HEK293 (cell line): Measurements from ENCODE around the gene GPR39.

Experiments
- GLI4 ChIP-seq: fragments of 450-650 bp; formaldehyde crosslinking; IDR thresholded peaks from 2 replicates; pipeline ENCODE4 v1.5.1; 2016; ENCODE audit warnings: missing biosample characterization, missing genetic modification characterization
- KLF1 ChIP-seq: fragments of 450-650 bp; formaldehyde crosslinking; IDR thresholded peaks from 2 replicates; pipeline ENCODE4 v1.5.1; 2016; ENCODE audit warnings: missing biosample characterization, missing genetic modification characterization
- KLF10 ChIP-seq: fragments of 450-650 bp; IDR thresholded peaks from 2 replicates; pipeline ENCODE4 v1.5.1; 2018; ENCODE audit warnings: missing biosample characterization, mild to moderate bottlenecking, missing genetic modification characterization
- YY1 ChIP-seq: fragments of 450-650 bp; formaldehyde crosslinking; IDR thresholded peaks from 2 replicates; pipeline ENCODE4 v1.5.1; 2018; ENCODE audit warnings: missing biosample characterization, missing genetic modification characterization
- ZBTB20 ChIP-seq: fragments of 450-650 bp; formaldehyde crosslinking; IDR thresholded peaks from 2 replicates; pipeline ENCODE4 v1.5.1; 2016; ENCODE audit warnings: missing biosample characterization, missing genetic modification characterization
- ZNF223 ChIP-seq: fragments of 450-650 bp; formaldehyde crosslinking; IDR thresholded peaks from 2 replicates; pipeline ENCODE4 v1.5.1; 2016; ENCODE audit warnings: missing biosample characterization, missing genetic modification characterization
- ZNF404 ChIP-seq: fragments of 450-650 bp; formaldehyde crosslinking; IDR thresholded peaks from 2 replicates; pipeline ENCODE4 v1.5.1; 2017; ENCODE audit warnings: missing biosample characterization, missing genetic modification characterization
- TF ChIP-seq, protein P1 (sequence below): fragments of 450-650 bp; formaldehyde crosslinking; IDR thresholded peaks from 2 replicates; pipeline ENCODE4 v1.5.1; 2016; ENCODE audit warnings: missing biosample characterization, missing genetic modification characterization
- TF ChIP-seq, protein P2 (sequence below): fragments of 450-650 bp; formaldehyde crosslinking; IDR thresholded peaks from 2 replicates; pipeline ENCODE4 v1.5.1; 2016; ENCODE audit warnings: missing biosample characterization, missing genetic modification characterization
- TF ChIP-seq, protein P3 (sequence below): fragments of 450-650 bp; formaldehyde crosslinking; IDR thresholded peaks from 2 replicates; pipeline ENCODE4 v1.5.1; 2016; ENCODE audit warnings: missing biosample characterization, missing genetic modification characterization
- TF ChIP-seq, protein P4 (sequence below): fragments of 450-650 bp; formaldehyde crosslinking; IDR thresholded peaks from 2 replicates; pipeline ENCODE4 v1.5.1; 2017; ENCODE audit warnings: missing biosample characterization, missing genetic modification characterization
- TF ChIP-seq, protein P5 (sequence below): fragments of 450-650 bp; formaldehyde crosslinking; IDR thresholded peaks from 2 replicates; pipeline ENCODE4 v1.5.1; 2016; ENCODE audit warnings: missing biosample characterization, missing genetic modification characterization, low read depth
- TF ChIP-seq, protein P6 (sequence below): fragments of 450-650 bp; formaldehyde crosslinking; IDR thresholded peaks from 2 replicates; pipeline ENCODE4 v1.5.1; 2016; ENCODE audit warnings: missing biosample characterization, missing genetic modification characterization, low read depth

DNA sequence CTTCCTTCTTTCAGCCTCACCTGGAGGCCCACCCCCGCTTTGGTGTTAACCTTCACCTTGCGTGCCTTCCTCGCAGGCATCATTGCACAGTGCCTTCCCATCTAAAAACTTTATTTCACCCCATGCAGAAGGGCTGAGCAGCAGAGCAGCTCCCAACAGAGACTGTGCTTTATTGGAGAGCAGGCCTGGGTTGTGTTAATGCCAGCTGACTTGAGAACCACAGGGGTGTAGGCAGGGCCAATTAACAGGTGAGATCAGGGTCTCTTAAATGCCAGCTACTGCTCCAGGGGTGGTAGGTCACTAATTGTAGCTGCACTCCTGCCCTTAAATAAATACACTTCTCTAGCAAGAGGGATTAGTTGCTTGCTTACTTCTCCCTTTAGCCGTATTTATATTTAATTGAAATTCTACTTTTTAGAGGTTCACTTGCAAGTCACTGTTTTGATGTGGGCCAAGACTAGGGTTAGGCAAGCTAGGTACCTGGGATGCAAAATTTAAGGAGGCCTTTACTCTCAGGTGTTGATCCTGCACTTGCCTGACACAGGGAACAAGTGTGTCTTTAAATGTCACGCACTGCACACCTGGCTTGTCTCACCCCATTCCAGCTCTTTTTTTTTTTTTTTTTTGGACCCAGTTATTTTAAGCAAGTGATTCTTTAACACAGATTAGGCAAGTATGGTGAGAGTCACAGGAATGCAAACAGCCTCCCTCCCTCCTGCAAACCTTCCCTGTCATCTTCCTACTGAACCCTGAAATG is 198.9 kb downstream of the GPR39 start:
- TF ChIP-seq, protein P1, sequence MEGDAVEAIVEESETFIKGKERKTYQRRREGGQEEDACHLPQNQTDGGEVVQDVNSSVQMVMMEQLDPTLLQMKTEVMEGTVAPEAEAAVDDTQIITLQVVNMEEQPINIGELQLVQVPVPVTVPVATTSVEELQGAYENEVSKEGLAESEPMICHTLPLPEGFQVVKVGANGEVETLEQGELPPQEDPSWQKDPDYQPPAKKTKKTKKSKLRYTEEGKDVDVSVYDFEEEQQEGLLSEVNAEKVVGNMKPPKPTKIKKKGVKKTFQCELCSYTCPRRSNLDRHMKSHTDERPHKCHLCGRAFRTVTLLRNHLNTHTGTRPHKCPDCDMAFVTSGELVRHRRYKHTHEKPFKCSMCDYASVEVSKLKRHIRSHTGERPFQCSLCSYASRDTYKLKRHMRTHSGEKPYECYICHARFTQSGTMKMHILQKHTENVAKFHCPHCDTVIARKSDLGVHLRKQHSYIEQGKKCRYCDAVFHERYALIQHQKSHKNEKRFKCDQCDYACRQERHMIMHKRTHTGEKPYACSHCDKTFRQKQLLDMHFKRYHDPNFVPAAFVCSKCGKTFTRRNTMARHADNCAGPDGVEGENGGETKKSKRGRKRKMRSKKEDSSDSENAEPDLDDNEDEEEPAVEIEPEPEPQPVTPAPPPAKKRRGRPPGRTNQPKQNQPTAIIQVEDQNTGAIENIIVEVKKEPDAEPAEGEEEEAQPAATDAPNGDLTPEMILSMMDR (tag by site-specific recombination), result no peak
- TF ChIP-seq KLF10 (tag by site-specific recombination) (no peak), GLI4 (tag by site-specific recombination) (no peak), ZNF223 (tag by site-specific recombination) (no peak), KLF1 (no peak), ZNF404 (tag by site-specific recombination) (no peak), YY1 (tag by site-specific recombination) (no peak), ZBTB20 (no peak)
- TF ChIP-seq, protein P2, sequence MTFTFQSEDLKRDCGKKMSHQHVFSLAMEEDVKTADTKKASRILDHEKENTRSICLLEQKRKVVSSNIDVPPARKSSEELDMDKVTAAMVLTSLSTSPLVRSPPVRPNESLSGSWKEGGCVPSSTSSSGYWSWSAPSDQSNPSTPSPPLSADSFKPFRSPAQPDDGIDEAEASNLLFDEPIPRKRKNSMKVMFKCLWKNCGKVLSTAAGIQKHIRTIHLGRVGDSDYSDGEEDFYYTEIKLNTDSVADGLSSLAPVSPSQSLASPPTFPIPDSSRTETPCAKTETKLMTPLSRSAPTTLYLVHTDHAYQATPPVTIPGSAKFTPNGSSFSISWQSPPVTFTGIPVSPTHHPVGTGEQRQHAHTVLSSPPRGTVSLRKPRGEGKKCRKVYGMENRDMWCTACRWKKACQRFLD, result no peak
- TF ChIP-seq, protein P3, sequence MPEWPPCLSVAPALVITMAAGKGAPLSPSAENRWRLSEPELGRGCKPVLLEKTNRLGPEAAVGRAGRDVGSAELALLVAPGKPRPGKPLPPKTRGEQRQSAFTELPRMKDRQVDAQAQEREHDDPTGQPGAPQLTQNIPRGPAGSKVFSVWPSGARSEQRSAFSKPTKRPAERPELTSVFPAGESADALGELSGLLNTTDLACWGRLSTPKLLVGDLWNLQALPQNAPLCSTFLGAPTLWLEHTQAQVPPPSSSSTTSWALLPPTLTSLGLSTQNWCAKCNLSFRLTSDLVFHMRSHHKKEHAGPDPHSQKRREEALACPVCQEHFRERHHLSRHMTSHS (tag by site-specific recombination), result no peak
- TF ChIP-seq, protein P4, sequence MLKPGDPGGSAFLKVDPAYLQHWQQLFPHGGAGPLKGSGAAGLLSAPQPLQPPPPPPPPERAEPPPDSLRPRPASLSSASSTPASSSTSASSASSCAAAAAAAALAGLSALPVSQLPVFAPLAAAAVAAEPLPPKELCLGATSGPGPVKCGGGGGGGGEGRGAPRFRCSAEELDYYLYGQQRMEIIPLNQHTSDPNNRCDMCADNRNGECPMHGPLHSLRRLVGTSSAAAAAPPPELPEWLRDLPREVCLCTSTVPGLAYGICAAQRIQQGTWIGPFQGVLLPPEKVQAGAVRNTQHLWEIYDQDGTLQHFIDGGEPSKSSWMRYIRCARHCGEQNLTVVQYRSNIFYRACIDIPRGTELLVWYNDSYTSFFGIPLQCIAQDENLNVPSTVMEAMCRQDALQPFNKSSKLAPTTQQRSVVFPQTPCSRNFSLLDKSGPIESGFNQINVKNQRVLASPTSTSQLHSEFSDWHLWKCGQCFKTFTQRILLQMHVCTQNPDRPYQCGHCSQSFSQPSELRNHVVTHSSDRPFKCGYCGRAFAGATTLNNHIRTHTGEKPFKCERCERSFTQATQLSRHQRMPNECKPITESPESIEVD (tag by site-specific recombination), result no peak
- TF ChIP-seq, protein P5, sequence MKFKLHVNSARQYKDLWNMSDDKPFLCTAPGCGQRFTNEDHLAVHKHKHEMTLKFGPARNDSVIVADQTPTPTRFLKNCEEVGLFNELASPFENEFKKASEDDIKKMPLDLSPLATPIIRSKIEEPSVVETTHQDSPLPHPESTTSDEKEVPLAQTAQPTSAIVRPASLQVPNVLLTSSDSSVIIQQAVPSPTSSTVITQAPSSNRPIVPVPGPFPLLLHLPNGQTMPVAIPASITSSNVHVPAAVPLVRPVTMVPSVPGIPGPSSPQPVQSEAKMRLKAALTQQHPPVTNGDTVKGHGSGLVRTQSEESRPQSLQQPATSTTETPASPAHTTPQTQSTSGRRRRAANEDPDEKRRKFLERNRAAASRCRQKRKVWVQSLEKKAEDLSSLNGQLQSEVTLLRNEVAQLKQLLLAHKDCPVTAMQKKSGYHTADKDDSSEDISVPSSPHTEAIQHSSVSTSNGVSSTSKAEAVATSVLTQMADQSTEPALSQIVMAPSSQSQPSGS, result no peak
- TF ChIP-seq, protein P6, sequence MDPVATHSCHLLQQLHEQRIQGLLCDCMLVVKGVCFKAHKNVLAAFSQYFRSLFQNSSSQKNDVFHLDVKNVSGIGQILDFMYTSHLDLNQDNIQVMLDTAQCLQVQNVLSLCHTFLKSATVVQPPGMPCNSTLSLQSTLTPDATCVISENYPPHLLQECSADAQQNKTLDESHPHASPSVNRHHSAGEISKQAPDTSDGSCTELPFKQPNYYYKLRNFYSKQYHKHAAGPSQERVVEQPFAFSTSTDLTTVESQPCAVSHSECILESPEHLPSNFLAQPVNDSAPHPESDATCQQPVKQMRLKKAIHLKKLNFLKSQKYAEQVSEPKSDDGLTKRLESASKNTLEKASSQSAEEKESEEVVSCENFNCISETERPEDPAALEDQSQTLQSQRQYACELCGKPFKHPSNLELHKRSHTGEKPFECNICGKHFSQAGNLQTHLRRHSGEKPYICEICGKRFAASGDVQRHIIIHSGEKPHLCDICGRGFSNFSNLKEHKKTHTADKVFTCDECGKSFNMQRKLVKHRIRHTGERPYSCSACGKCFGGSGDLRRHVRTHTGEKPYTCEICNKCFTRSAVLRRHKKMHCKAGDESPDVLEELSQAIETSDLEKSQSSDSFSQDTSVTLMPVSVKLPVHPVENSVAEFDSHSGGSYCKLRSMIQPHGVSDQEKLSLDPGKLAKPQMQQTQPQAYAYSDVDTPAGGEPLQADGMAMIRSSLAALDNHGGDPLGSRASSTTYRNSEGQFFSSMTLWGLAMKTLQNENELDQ (tag by site-specific recombination), result no peak
